K562 (cell line): ENCODE data around the gene KIN. TPM values are rescaled to one million over a fixed set of nuclear protein-coding genes. Genes with fewer than 3 reads are reported as not detected.

Experiments used
- ATAC-seq: fragments of 200-7000 bp; cut with Tn5 transposase; 3 replicates; pipeline ENCODE4 v1.9.1; 2020; ENCODE audit warnings: moderate library complexity
- BruUV-seq: library from RNA; stranded (reverse); fragments of 400-500 nt; replicated peaks from 2 replicates; lab custom pipeline; 2021; lab: Mats Ljungman, UMichigan
- CTCF ChIA-PET: fragments of 300-600 bp; formaldehyde crosslinking; extraction: SDS; loops from one replicate; lab custom pipeline; 2021; ENCODE audit warnings: low intra/inter-chr PET ratio; lab: Yijun Ruan, JAX
- POLR2A ChIA-PET: fragments of 300-600, 350-650 bp; sonication (Branson Sonifier 250); formaldehyde crosslinking; extraction: SDS; loops from one replicate; lab custom pipeline; 2021; ENCODE audit warnings: antibody characterized with exemption, inconsistent platforms; lab: Yijun Ruan, JAX
- DNase-seq, 4 experiments: peaks; one replicate each; pipeline versions ENCODE4 v3.0.0 to v3.0.0-alpha.2; 2011 to 2018; ENCODE audit warnings: low spot score in 3 of 4, mixed read lengths in 3 of 4; ENCODE audit errors: extremely low read depth in 1 of 4
- FAIRE-seq: peaks from 2 replicates; lab custom pipeline; 2011; peaks lifted over from hg19 to GRCh38; lab: Jason Lieb, UNC
- H2AFZ ChIP-seq: 2 replicates; pipeline ENCODE4 v1.6.0; 2011; ENCODE audit warnings: low read depth, low read length, control low read depth, inconsistent platforms
- H3K27ac ChIP-seq: fragments of 200-600 bp; 3 replicates; pipeline ENCODE4 v1.8.0; 2011; ENCODE audit warnings: low read depth, mild to moderate bottlenecking, control low read depth, inconsistent platforms, low read length, moderate library complexity, mixed read lengths; ENCODE audit errors: extremely low read depth
- H3K27me3 ChIP-seq, 2 experiments: fragments of 300-600 bp in 1 of 2; 2 replicates in 1 of 2; 3 replicates in 1 of 2; pipeline versions ENCODE4 v1.6.0 to v1.8.0; 2011; ENCODE audit warnings: inconsistent platforms in 2 of 2, low read length in 2 of 2, mild to moderate bottlenecking in 1 of 2, mixed read lengths in 1 of 2, moderate library complexity in 1 of 2; ENCODE audit not compliant: control insufficient read depth in 2 of 2, insufficient read depth in 2 of 2
- H3K36me3 ChIP-seq: fragments of 300-600 bp; 3 replicates; pipeline ENCODE4 v1.8.0; 2011; ENCODE audit warnings: mild to moderate bottlenecking, low read length, inconsistent platforms; ENCODE audit not compliant: control insufficient read depth, insufficient read depth
- H3K4me1 ChIP-seq, 2 experiments: fragments of 200-600 bp in 1 of 2; replicated peaks in 1 of 2; 2 replicates in 1 of 2; 3 replicates in 1 of 2; pipeline versions ENCODE4 v1.5.1 to v1.8.0; 2011; ENCODE audit warnings: inconsistent platforms in 2 of 2, low read length in 2 of 2, mild to moderate bottlenecking in 1 of 2, mixed read lengths in 1 of 2, moderate library complexity in 1 of 2; ENCODE audit not compliant: control insufficient read depth in 2 of 2, insufficient read depth in 2 of 2
- H3K4me2 ChIP-seq: 2 replicates; pipeline ENCODE4 v1.6.1; 2011; ENCODE audit warnings: low read length, control low read depth, inconsistent platforms, mixed read lengths; ENCODE audit not compliant: insufficient read depth
- H3K4me3 ChIP-seq: fragments of 200-600 bp; sonication (generic), shearing (Covaris generic); 2 replicates; pipeline ENCODE4 v1.5.1; 2016; ENCODE audit warnings: control low read depth, inconsistent platforms
- H3K79me2 ChIP-seq: fragments of 200-600 bp; 3 replicates; pipeline ENCODE4 v1.8.0; 2011; ENCODE audit warnings: low read length, inconsistent platforms; ENCODE audit not compliant: control insufficient read depth, insufficient read depth
- H3K9ac ChIP-seq, 2 experiments: 2 replicates each; pipeline versions ENCODE4 v1.6.0 to v1.6.1; 2011; ENCODE audit warnings: low read depth in 2 of 2, low read length in 2 of 2, control low read depth in 1 of 2, inconsistent platforms in 1 of 2, mild to moderate bottlenecking in 1 of 2, mixed read lengths in 1 of 2; ENCODE audit not compliant: insufficient read depth in 1 of 2
- H3K9me1 ChIP-seq: one replicate; pipeline ENCODE4 v1.6.0; 2011; ENCODE audit warnings: inconsistent platforms, mild to moderate bottlenecking, low read length, moderate library complexity; ENCODE audit not compliant: control insufficient read depth, insufficient read depth
- H3K9me3 ChIP-seq: replicated peaks from 2 replicates; pipeline ENCODE4 v1.5.1; 2011; ENCODE audit warnings: low read depth, low read length, inconsistent platforms; ENCODE audit not compliant: control insufficient read depth, insufficient read depth
- H4K20me1 ChIP-seq: replicated peaks from 2 replicates; pipeline ENCODE4 v1.6.1; 2011; ENCODE audit warnings: low read length, inconsistent platforms, mixed read lengths; ENCODE audit not compliant: control insufficient read depth, insufficient read depth
- FOXK2 ChIP-seq, 2 experiments: fragments of 450-650 bp; IDR thresholded peaks in 1 of 2; conservative IDR thresholded peaks in 1 of 2; 2 replicates each; pipeline ENCODE4 v1.6.1; 2016; ENCODE audit warnings: low read depth in 2 of 2, mild to moderate bottlenecking in 1 of 2
- NFE2 ChIP-seq: IDR thresholded peaks from 2 replicates; pipeline ENCODE4 v1.6.1; 2014; ENCODE audit warnings: antibody characterized with exemption, low read depth
- ZNF239 ChIP-seq: fragments of 250-450 bp; sonication (Bioruptor Pico); IDR thresholded peaks from 2 replicates; pipeline ENCODE4 v1.4.0; 2020; ENCODE audit warnings: mild to moderate bottlenecking
- ZNF316 ChIP-seq: fragments of 450-650 bp; IDR thresholded peaks from 2 replicates; pipeline ENCODE4 v1.6.1; 2016
- WGBS: fragments of 100-300 bp; shearing (Covaris generic); methylation state at CpG from one replicate; pipeline ENCODE4 v1.1.6; 2016; ENCODE audit warnings: low coverage, mixed read lengths; ENCODE audit not compliant: insufficient coverage; ENCODE audit errors: missing lambda C conversion rate; 5-methylcytosine and 5-hydroxymethylcytosine counted together
- in situ Hi-C: fragments of 300-500 bp; cut with MboI; formaldehyde crosslinking; loops from 4 replicates; pipeline ENCODE4 v1.15.0; 2018; ENCODE audit warnings: inconsistent platforms, mixed read lengths
- intact Hi-C: fragments of 100-400 bp; cut with micrococcal nuclease; formaldehyde crosslinking; loops from 2 replicates; pipeline ENCODE4 v1.14.2; 2022
- polyA plus RNA-seq, 8 experiments: library from polyadenylated mRNA; depleted of rRNA in 4 of 8; stranded (reverse) in 5 of 8; unstranded in 3 of 8; fragments of >200 nt; fragmentation: Nextera tagmentation in 2 of 8; fragmentation: Illumina TruSeq in 1 of 8; extraction: Ambion mirVana in 2 of 8; extraction: Trizol in 1 of 8; gene quantifications; 2 replicates each; pipeline versions ENCODE4 v1.2.1 to v1.2.3, GENCODE V29; 2011 to 2014; ENCODE audit warnings: inconsistent platforms in 1 of 8, missing spikeins in 1 of 8
- total RNA-seq, 7 experiments: library from RNA; depleted of rRNA in 6 of 7; stranded (reverse); fragments of >200 nt in 6 of 7; fragmentation: Illumina TruSeq in 2 of 7; extraction: Trizol in 2 of 7; gene quantifications; 2 replicates each; pipeline versions ENCODE4 v1.2.1 to v1.2.3, GENCODE V29; 2011 to 2021; ENCODE audit warnings: low replicate concordance in 1 of 7
- TF ChIP-seq, protein P1 (sequence below): fragments of 250-450 bp; sonication (Bioruptor Pico); IDR thresholded peaks from 2 replicates; pipeline ENCODE4 v1.4.0; 2020; ENCODE audit warnings: mild to moderate bottlenecking

KIN gene
- total and polyA plus RNA-seq, 9 of the 15 experiments (the other 6 are each of a cell fraction or from before 2014, with no cell fraction given): 11.7 to 35.6 (median 16.0) TPM

DNA sequence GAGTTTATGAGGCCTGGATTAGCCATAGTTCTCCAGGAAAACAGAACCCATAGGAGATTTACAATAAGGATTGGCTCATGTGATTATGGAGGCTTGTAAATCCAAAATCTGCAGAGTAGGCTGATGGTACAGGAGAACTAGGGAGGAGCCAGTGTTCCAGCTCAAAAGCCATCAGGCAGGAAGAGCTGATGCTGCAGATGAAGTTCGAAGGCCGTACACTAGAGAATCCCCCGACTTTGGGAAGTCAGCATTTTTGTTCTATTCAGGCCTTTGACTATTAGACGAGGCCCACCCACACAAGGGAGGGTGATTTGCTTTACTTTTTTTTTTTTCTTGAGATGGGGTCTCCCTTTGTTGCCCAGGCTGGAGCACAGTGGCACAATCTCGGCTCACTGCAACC is 37.6 kb downstream of the KIN start:
- Histone ChIP-seq H3K27me3 (no peaks in the 10 kb centered on the region), H4K20me1 (no peaks in the 10 kb centered on the region), H2AFZ (no peak overlapping the region), H3K4me2 (no peak overlapping the region), H3K79me2 (no peaks in the 10 kb centered on the region), H3K9me3 (no peaks in the 10 kb centered on the region), H3K4me3 (no peak overlapping the region), H3K4me1 (no peaks in the 10 kb centered on the region), H3K27ac (no peak overlapping the region), H3K36me3 (peaks cover 19% of the 10 kb centered on the region; the same call in 2 of the 3 replicates), H3K9ac (no peak overlapping the region), H3K9me1 (no peaks in the 10 kb centered on the region)
- BruUV-seq: no TSS peak
- no peak for DNase-seq
- CTCF ChIA-PET: no interaction called here
- no peak for FAIRE-seq
- TF ChIP-seq ZNF239 (CRISPR knock-in tag): no peak
- TF ChIP-seq ZNF316: peak; percentile 26; the same call in 1 of the 2 replicates
- no peak for TF ChIP-seq FOXK2 (conservative IDR thresholded peaks at IDR 0.05 in 1 of 2, IDR thresholded peaks at IDR 0.05 in 1 of 2; ENCODE audit: low read depth in 2 of 2)
- TF ChIP-seq NFE2: no peak
- TF ChIP-seq, protein P1, sequence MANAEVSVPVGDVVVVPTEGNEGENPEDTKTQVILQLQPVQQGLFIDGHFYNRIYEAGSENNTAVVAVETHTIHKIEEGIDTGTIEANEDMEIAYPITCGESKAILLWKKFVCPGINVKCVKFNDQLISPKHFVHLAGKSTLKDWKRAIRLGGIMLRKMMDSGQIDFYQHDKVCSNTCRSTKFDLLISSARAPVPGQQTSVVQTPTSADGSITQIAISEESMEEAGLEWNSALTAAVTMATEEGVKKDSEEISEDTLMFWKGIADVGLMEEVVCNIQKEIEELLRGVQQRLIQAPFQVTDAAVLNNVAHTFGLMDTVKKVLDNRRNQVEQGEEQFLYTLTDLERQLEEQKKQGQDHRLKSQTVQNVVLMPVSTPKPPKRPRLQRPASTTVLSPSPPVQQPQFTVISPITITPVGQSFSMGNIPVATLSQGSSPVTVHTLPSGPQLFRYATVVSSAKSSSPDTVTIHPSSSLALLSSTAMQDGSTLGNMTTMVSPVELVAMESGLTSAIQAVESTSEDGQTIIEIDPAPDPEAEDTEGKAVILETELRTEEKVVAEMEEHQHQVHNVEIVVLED (CRISPR knock-in tag): no peak
- intact Hi-C loops: no loop called here
- POLR2A ChIA-PET: no interaction called here
- 77% methylated on average over 4 of the region's 5 CpGs for WGBS
- in situ Hi-C loops: no loop called here
- no peak for ATAC-seq
